Measurements from ENCODE around the gene ALDOA. TPM values are rescaled to one million over a fixed set of nuclear protein-coding genes. Genes with fewer than 3 reads are reported as not detected.
A peak's percentile ranks its signal among the peaks of the same experiment; 100 is the strongest.

ALDOA gene
- total and polyA plus RNA-seq, 9 of the 15 experiments (the other 6 are each of a cell fraction or from before 2014, with no cell fraction given): 311 to 2,224 (median 1,293) TPM

DNA sequence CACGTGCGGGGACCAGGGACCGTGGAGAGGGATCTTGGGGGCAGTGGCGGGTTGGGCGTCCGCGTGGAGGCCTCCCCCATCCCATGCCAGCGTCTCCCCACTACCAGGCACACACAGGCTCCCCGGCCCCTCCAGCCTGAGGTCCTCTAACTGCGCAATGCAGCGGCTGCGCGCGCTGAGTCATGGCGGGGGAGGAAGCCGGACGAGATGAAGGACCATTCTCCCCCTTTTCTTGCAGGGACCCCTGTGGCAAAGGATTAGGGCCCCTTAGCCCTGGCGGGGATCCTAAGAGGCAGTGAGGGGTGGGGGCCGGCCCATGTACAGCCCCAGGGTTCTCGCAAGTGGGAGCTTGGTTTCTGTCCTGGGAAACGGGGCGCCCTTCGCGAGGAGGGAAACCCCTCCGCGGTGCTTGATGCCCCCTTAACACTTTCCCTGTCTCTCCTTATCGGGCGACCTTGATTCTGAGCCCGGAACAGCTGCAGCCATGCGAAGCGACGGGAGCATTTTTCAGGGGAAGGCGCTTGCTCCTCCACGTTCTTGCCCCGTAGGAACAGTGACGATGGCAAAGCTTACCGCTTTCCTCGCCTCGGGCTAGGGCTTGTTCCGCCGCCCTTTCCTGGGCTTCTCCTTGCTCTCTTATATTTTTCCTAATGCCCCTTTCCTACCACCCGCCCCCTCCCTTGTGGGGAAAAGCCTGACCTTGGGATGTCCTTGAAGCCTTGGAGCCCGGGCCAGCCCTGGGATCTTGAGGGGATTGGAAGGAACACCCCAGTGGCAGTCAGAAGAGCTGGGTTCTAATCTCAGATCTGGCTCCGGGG is 592 bp downstream of the ALDOA start (continued):
- TF ChIP-seq BCOR (IDR thresholded peaks at IDR 0.05): 0 out of 2 replicates have a peak, but pooled peaks have one; percentile 8
- TF ChIP-seq TEAD1 (CRISPR knock-in tag; IDR thresholded peaks at IDR 0.05): 0 out of 4 replicates have a peak, but pooled peaks of 1 of the 2 experiments have one; percentile 60
- TF ChIP-seq, protein P1, sequence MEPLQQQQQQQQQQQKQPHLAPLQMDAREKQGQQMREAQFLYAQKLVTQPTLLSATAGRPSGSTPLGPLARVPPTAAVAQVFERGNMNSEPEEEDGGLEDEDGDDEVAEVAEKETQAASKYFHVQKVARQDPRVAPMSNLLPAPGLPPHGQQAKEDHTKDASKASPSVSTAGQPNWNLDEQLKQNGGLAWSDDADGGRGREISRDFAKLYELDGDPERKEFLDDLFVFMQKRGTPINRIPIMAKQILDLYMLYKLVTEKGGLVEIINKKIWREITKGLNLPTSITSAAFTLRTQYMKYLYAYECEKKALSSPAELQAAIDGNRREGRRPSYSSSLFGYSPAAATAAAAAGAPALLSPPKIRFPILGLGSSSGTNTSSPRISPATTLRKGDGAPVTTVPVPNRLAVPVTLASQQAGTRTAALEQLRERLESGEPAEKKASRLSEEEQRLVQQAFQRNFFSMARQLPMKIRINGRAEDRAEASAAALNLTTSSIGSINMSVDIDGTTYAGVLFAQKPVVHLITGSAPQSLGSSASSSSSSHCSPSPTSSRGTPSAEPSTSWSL (CRISPR knock-in tag; IDR thresholded peaks at IDR 0.05; ENCODE audit: borderline replicate concordance): no peak
- TF ChIP-seq LARP7 (IDR thresholded peaks at IDR 0.05): peak; percentile 79; the same call in 1 of the 2 replicates
- TF ChIP-seq, protein P2, sequence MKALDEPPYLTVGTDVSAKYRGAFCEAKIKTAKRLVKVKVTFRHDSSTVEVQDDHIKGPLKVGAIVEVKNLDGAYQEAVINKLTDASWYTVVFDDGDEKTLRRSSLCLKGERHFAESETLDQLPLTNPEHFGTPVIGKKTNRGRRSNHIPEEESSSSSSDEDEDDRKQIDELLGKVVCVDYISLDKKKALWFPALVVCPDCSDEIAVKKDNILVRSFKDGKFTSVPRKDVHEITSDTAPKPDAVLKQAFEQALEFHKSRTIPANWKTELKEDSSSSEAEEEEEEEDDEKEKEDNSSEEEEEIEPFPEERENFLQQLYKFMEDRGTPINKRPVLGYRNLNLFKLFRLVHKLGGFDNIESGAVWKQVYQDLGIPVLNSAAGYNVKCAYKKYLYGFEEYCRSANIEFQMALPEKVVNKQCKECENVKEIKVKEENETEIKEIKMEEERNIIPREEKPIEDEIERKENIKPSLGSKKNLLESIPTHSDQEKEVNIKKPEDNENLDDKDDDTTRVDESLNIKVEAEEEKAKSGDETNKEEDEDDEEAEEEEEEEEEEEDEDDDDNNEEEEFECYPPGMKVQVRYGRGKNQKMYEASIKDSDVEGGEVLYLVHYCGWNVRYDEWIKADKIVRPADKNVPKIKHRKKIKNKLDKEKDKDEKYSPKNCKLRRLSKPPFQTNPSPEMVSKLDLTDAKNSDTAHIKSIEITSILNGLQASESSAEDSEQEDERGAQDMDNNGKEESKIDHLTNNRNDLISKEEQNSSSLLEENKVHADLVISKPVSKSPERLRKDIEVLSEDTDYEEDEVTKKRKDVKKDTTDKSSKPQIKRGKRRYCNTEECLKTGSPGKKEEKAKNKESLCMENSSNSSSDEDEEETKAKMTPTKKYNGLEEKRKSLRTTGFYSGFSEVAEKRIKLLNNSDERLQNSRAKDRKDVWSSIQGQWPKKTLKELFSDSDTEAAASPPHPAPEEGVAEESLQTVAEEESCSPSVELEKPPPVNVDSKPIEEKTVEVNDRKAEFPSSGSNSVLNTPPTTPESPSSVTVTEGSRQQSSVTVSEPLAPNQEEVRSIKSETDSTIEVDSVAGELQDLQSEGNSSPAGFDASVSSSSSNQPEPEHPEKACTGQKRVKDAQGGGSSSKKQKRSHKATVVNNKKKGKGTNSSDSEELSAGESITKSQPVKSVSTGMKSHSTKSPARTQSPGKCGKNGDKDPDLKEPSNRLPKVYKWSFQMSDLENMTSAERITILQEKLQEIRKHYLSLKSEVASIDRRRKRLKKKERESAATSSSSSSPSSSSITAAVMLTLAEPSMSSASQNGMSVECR (CRISPR knock-in tag; IDR thresholded peaks at IDR 0.05): peak; percentile 9; the same call in 1 of the 2 replicates
- no peak for TF ChIP-seq ZNF644 (tag; IDR thresholded peaks at IDR 0.05; ENCODE audit: low read depth)
- peak; percentile 83 for TF ChIP-seq POLR2G (IDR thresholded peaks at IDR 0.05; ENCODE audit: low read depth, low read length)
- peak; percentile 13; the same call in 1 of the 2 replicates for TF ChIP-seq GTF2A2 (tag; IDR thresholded peaks at IDR 0.05)
- TF ChIP-seq, protein P3, sequence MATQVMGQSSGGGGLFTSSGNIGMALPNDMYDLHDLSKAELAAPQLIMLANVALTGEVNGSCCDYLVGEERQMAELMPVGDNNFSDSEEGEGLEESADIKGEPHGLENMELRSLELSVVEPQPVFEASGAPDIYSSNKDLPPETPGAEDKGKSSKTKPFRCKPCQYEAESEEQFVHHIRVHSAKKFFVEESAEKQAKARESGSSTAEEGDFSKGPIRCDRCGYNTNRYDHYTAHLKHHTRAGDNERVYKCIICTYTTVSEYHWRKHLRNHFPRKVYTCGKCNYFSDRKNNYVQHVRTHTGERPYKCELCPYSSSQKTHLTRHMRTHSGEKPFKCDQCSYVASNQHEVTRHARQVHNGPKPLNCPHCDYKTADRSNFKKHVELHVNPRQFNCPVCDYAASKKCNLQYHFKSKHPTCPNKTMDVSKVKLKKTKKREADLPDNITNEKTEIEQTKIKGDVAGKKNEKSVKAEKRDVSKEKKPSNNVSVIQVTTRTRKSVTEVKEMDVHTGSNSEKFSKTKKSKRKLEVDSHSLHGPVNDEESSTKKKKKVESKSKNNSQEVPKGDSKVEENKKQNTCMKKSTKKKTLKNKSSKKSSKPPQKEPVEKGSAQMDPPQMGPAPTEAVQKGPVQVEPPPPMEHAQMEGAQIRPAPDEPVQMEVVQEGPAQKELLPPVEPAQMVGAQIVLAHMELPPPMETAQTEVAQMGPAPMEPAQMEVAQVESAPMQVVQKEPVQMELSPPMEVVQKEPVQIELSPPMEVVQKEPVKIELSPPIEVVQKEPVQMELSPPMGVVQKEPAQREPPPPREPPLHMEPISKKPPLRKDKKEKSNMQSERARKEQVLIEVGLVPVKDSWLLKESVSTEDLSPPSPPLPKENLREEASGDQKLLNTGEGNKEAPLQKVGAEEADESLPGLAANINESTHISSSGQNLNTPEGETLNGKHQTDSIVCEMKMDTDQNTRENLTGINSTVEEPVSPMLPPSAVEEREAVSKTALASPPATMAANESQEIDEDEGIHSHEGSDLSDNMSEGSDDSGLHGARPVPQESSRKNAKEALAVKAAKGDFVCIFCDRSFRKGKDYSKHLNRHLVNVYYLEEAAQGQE (IDR thresholded peaks at IDR 0.05; ENCODE audit: borderline replicate concordance): no peak
- TF ChIP-seq, protein P3 (CRISPR knock-in tag; IDR thresholded peaks at IDR 0.05; ENCODE audit: low read depth): 0 out of 2 replicates have a peak, but pooled peaks have one; percentile 48
- no peak for TF ChIP-seq CEBPG (CRISPR knock-in tag; IDR thresholded peaks at IDR 0.05)
- peak in 1 of 2 experiments; percentile 20; a peak in 1 of 4 replicates for TF ChIP-seq CEBPG (tag; conservative IDR thresholded peaks at IDR 0.05 in 1 of 2, IDR thresholded peaks at IDR 0.05 in 1 of 2)

Measured in K562 (cell line).